Naive thymus-derived CD4-positive, alpha-beta T cell (primary cell): ENCODE results near the gene COG5. TPM values are rescaled to one million over a fixed set of nuclear protein-coding genes. Genes with fewer than 3 reads are reported as not detected.

Experiments
- ATAC-seq: fragments of 150-1000 bp; cut with Tn5 transposase; 2 replicates; pipeline ENCODE4 v1.10.0; 2021; ENCODE audit warnings: mild to moderate bottlenecking, moderate library complexity
- CTCF ChIA-PET: fragments of 350-600 bp; sonication (Branson Sonifier 250); formaldehyde crosslinking; loops from one replicate; lab custom pipeline; 2021; ENCODE audit warnings: antibody characterized with exemption; lab: Charles Lee
- POLR2A ChIA-PET: fragments of 350-600 bp; sonication (Branson Sonifier 250); formaldehyde crosslinking; loops from one replicate; lab custom pipeline; 2021; ENCODE audit warnings: antibody characterized with exemption, inconsistent platforms; lab: Charles Lee
- DNase-seq, 9 donors: peaks; one replicate each; pipeline versions ENCODE4 v3.0.0 to v3.0.0-alpha.2; 2020 to 2022; ENCODE audit warnings: mixed read lengths in 1 of 9
- H3K27ac ChIP-seq: one replicate; pipeline ENCODE4 v1.7.0; 2013; ENCODE audit warnings: mild to moderate bottlenecking, low read depth, low read length, moderate library complexity
- H3K27me3 ChIP-seq, 2 donors: one replicate each; pipeline ENCODE4 v1.7.0; 2013; ENCODE audit warnings: low read length in 2 of 2, mild to moderate bottlenecking in 2 of 2, moderate library complexity in 2 of 2; ENCODE audit not compliant: control insufficient read depth in 2 of 2, insufficient read depth in 2 of 2
- H3K36me3 ChIP-seq, 3 experiments: 1 replicate in 2 of 3; 2 replicates in 1 of 3; pipeline ENCODE4 v1.7.0; 2013; ENCODE audit warnings: low read length in 3 of 3, mild to moderate bottlenecking in 3 of 3, moderate library complexity in 1 of 3; ENCODE audit not compliant: insufficient read depth in 3 of 3, control insufficient read depth in 2 of 3
- H3K4me1 ChIP-seq, 2 donors: one replicate each; pipeline ENCODE4 v1.7.0; 2013; ENCODE audit warnings: low read length in 2 of 2, mild to moderate bottlenecking in 2 of 2, moderate library complexity in 1 of 2; ENCODE audit not compliant: control insufficient read depth in 2 of 2, insufficient read depth in 2 of 2
- H3K4me3 ChIP-seq: 2 replicates; pipeline ENCODE4 v1.7.0; 2013; ENCODE audit warnings: mild to moderate bottlenecking, low read length
- H3K9me3 ChIP-seq, 3 experiments: 1 replicate in 2 of 3; 2 replicates in 1 of 3; pipeline ENCODE4 v1.7.0; 2013; ENCODE audit warnings: low read length in 3 of 3; ENCODE audit not compliant: control insufficient read depth in 2 of 3
- H3K27ac Mint-ChIP-seq, 9 donors: one replicate each; pipeline ENCODE4 v1.8.0; 2020 to 2022; ENCODE audit warnings: mixed read lengths in 9 of 9, mild to moderate bottlenecking in 8 of 9, moderate library complexity in 5 of 9, inconsistent platforms in 2 of 9
- H3K27me3 Mint-ChIP-seq, 5 donors: one replicate each; pipeline ENCODE4 v1.8.0; 2021 to 2022; ENCODE audit warnings: mixed read lengths in 5 of 5, mild to moderate bottlenecking in 1 of 5
- H3K36me3 Mint-ChIP-seq, 5 donors: one replicate each; pipeline ENCODE4 v1.8.0; 2020 to 2022; ENCODE audit warnings: mixed read lengths in 5 of 5, mild to moderate bottlenecking in 3 of 5, inconsistent platforms in 1 of 5
- H3K4me1 Mint-ChIP-seq, 7 donors: one replicate each; pipeline ENCODE4 v1.8.0; 2020 to 2022; ENCODE audit warnings: mixed read lengths in 7 of 7, mild to moderate bottlenecking in 3 of 7, inconsistent platforms in 1 of 7
- H3K4me3 Mint-ChIP-seq, 10 donors: one replicate each; pipeline ENCODE4 v1.8.0; 2020 to 2022; ENCODE audit warnings: mild to moderate bottlenecking in 10 of 10, mixed read lengths in 10 of 10, moderate library complexity in 6 of 10, inconsistent platforms in 2 of 10
- H3K9me3 Mint-ChIP-seq, 11 donors: one replicate each; pipeline ENCODE4 v1.8.0; 2020 to 2022; ENCODE audit warnings: mixed read lengths in 11 of 11, mild to moderate bottlenecking in 4 of 11, inconsistent platforms in 1 of 11, moderate library complexity in 1 of 11
- intact Hi-C, 2 donors: fragments of 100-400 bp; cut with micrococcal nuclease; formaldehyde crosslinking; loops; one replicate each; pipeline ENCODE4 v1.15.1; 2023
- polyA plus RNA-seq, 2 donors: library from polyadenylated mRNA; unstranded; fragments of 300-500 nt; fragmentation: Illumina TruSeq; gene quantifications; one replicate each; pipeline ENCODE4 v1.2.3, GENCODE V29; 2021
- total RNA-seq, 6 experiments: library from RNA in 5 of 6; stranded (reverse) in 5 of 6; gene quantifications; 1 replicate in 5 of 6; 2 replicates in 1 of 6; pipeline ENCODE4 v1.2.3 and lab custom pipeline; 2021 to 2026

The COG5 gene
- total and polyA plus RNA-seq, 7 experiments from 2014 or later = 24.7 to 77.0 (median 48.0) TPM

- ATAC-seq (no peak), DNase-seq (no peak)
- H3K9me3 ChIP-seq = no peaks in the 10 kb centered on the region
- H3K27me3 Mint-ChIP-seq = no peaks in the 10 kb centered on the region
- intact Hi-C loops = no loop called here
- H3K27ac Mint-ChIP-seq = no peak overlapping the region
- peaks cover 0 to 12% (median 0%) of the 10 kb centered on the region in 3 experiments for H3K36me3 ChIP-seq
- H3K4me3 ChIP-seq = no peak overlapping the region
- no peaks in the 10 kb centered on the region for H3K4me1 ChIP-seq
- H3K27ac ChIP-seq = no peak overlapping the region
- ChIA-PET POLR2A (no interaction called here), CTCF (no interaction called here)
- H3K9me3 Mint-ChIP-seq = peaks cover 0 to 2% (median 0%) of the 10 kb centered on the region in 11 donors
- H3K4me3 Mint-ChIP-seq = no peak overlapping the region
- no peaks in the 10 kb centered on the region for H3K4me1 Mint-ChIP-seq
- no peaks in the 10 kb centered on the region for H3K27me3 ChIP-seq
- H3K36me3 Mint-ChIP-seq = peaks cover 0 to 50% (median 27%) of the 10 kb centered on the region in 5 donors
Measured at GRCh38 chr7:107291434-107291833, 272.3 kb downstream of the COG5 start.

DNA sequence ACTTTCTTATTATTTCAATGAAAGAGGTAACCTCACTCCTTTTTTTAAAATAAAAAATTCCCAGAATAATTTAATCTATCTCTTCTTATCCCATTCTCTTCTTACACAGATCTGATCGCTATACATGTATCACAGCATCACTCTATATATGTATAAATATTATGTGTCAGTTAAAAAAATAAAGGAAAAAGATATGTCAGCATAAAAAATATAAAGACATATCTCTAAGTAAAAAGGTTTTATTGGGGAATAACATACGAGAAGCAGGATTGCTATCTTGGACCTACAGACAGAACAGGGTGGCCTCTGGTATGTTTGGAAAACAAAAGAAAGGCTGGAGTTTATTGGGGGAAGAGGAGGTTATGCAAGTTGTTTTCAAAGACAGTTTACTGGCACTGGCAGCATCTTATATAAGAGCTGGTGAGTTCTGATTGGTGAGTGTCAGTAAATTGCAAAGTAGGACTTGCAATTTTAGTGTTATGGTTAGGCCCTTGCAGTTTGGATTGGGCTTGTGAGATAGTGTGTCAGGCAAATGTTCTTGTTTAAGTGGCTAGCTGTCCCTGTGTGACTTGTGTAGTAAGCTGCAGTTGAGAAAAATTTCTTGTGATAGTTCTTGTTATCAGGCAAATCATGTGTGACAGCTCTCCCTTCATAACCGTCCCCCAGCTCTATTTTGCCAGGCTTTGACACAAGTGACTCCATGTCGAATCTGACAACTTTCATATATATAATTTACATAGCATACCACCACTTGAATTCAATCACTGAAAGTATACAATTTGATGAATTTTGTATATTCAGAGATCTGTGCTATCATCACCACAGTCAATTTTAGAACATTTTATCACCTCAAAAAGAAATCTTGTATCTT, 276.7 kb downstream of the COG5 start:
- intact Hi-C loops = no loop called here
- Histone ChIP-seq H3K4me3 (no peak overlapping the region), H3K36me3 (peaks cover 0 to 10% (median 0%) of the 10 kb centered on the region in 3 experiments), H3K27ac (no peak overlapping the region), H3K4me1 (no peaks in the 10 kb centered on the region), H3K9me3 (no peaks in the 10 kb centered on the region), H3K27me3 (no peaks in the 10 kb centered on the region)
- Mint-ChIP-seq H3K4me1 (no peaks in the 10 kb centered on the region), H3K9me3 (peaks cover 0 to 2% (median 0%) of the 10 kb centered on the region in 11 donors), H3K27me3 (no peaks in the 10 kb centered on the region), H3K4me3 (no peak overlapping the region), H3K27ac (no peak overlapping the region), H3K36me3 (peaks cover 0 to 55% (median 19%) of the 10 kb centered on the region in 5 donors)
- ATAC-seq (no peak), DNase-seq (no peak)
- ChIA-PET CTCF (no interaction called here), POLR2A (no interaction called here)

DNA sequence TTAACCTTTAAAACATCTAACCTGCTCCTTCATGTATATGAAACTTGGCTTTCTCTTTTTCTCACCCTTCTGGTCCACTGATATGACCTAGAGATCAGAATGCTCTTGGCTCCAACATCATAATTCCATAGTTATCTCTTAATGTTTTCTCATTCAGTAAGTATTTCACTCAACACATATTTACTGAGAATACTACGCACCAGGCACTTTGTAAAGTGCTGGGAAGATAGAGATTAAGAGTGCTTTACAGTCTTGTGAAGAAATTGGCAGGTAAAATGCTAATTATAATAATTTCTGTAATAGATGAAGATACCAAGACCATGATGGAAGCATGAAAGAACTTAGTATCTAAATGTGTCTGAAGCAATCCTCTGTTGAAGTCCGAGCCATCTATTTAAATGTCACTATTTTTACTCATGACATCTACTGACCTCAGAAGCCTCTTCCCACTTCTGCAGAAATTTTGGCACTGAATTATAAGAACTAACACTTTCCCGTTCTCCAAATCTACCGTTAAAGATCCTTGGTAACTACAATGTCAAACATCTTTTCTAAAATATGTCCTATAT, 278.7 kb downstream of the COG5 start:
- no peaks in the 10 kb centered on the region for H3K27me3 Mint-ChIP-seq
- DNase-seq = no peak
- H3K27ac ChIP-seq = no peak overlapping the region
- H3K4me3 Mint-ChIP-seq = no peak overlapping the region
- H3K27me3 ChIP-seq = no peaks in the 10 kb centered on the region
- no peak for ATAC-seq
- H3K27ac Mint-ChIP-seq = no peak overlapping the region
- peaks cover 0 to 44% (median 12%) of the 10 kb centered on the region in 5 donors for H3K36me3 Mint-ChIP-seq
- POLR2A ChIA-PET = no interaction called here
- CTCF ChIA-PET = no interaction called here
- H3K4me3 ChIP-seq = no peak overlapping the region
- H3K36me3 ChIP-seq = peaks cover 0 to 10% (median 0%) of the 10 kb centered on the region in 3 experiments
- intact Hi-C loops = no loop called here
- H3K4me1 Mint-ChIP-seq = peaks cover 0 to 5% (median 0%) of the 10 kb centered on the region in 7 donors
- H3K4me1 ChIP-seq = no peaks in the 10 kb centered on the region
- H3K9me3 Mint-ChIP-seq = peaks cover 0 to under 1% (median 0%) of the 10 kb centered on the region in 11 donors
- no peaks in the 10 kb centered on the region for H3K9me3 ChIP-seq

GRCh38 chr7:107277331-107277730, 286.4 kb downstream of the COG5 start:
- Histone ChIP-seq H3K9me3 (no peaks in the 10 kb centered on the region), H3K36me3 (peaks cover 0 to 3% (median 0%) of the 10 kb centered on the region in 3 experiments), H3K27me3 (no peaks in the 10 kb centered on the region), H3K27ac (no peak overlapping the region), H3K4me3 (no peak overlapping the region), H3K4me1 (no peaks in the 10 kb centered on the region)
- H3K9me3 Mint-ChIP-seq = no peaks in the 10 kb centered on the region
- ATAC-seq (no peak), DNase-seq (no peak)
- H3K4me1 Mint-ChIP-seq = peaks cover 0 to 5% (median 0%) of the 10 kb centered on the region in 7 donors
- no peak overlapping the region for H3K27ac Mint-ChIP-seq
- ChIA-PET CTCF (no interaction called here), POLR2A (interaction anchor here (0.6 kb wide), 1 partner anchor 253 kb away, joined by 3 read pairs; no protein-coding TSS in a partner anchor)
- H3K27me3 Mint-ChIP-seq = no peaks in the 10 kb centered on the region
- no peak overlapping the region for H3K4me3 Mint-ChIP-seq
- intact Hi-C loops = no loop called here
- H3K36me3 Mint-ChIP-seq = peaks cover 3 to 48% (median 17%) of the 10 kb centered on the region in 5 donors

- H3K27ac Mint-ChIP-seq = no peak overlapping the region
- H3K4me3 Mint-ChIP-seq = no peak overlapping the region
- H3K27me3 Mint-ChIP-seq = no peaks in the 10 kb centered on the region
- DNase-seq (no peak), ATAC-seq (no peak)
- no peaks in the 10 kb centered on the region for H3K9me3 Mint-ChIP-seq
- intact Hi-C loops = no loop called here
- peaks cover 0 to 2% (median 0%) of the 10 kb centered on the region in 7 donors for H3K4me1 Mint-ChIP-seq
- H3K36me3 Mint-ChIP-seq = peaks cover 3 to 49% (median 16%) of the 10 kb centered on the region in 5 donors
- Histone ChIP-seq H3K4me3 (no peak overlapping the region), H3K9me3 (no peaks in the 10 kb centered on the region), H3K4me1 (no peaks in the 10 kb centered on the region), H3K27ac (no peak overlapping the region), H3K27me3 (no peaks in the 10 kb centered on the region), H3K36me3 (no peaks in the 10 kb centered on the region)
- CTCF ChIA-PET = interaction anchor here (0.6 kb wide), 1 partner anchor 1124 kb away, joined by 4 read pairs; no protein-coding TSS in a partner anchor
- POLR2A ChIA-PET = no interaction called here
Measured at GRCh38 chr7:107276220-107276827, 287.4 kb downstream of the COG5 start.

- H3K27me3 ChIP-seq = no peaks in the 10 kb centered on the region
- peaks cover 0 to 8% (median 0%) of the 10 kb centered on the region in 3 experiments for H3K36me3 ChIP-seq
- H3K27ac ChIP-seq = no peak overlapping the region
- ChIA-PET POLR2A (no interaction called here), CTCF (no interaction called here)
- Mint-ChIP-seq H3K4me1 (no peaks in the 10 kb centered on the region), H3K9me3 (no peaks in the 10 kb centered on the region), H3K27ac (no peak overlapping the region), H3K27me3 (no peaks in the 10 kb centered on the region), H3K4me3 (no peak overlapping the region), H3K36me3 (peaks cover 3 to 47% (median 23%) of the 10 kb centered on the region in 5 donors)
- no peak overlapping the region for H3K4me3 ChIP-seq
- DNase-seq (no peak), ATAC-seq (no peak)
- no peaks in the 10 kb centered on the region for H3K9me3 ChIP-seq
- H3K4me1 ChIP-seq = no peaks in the 10 kb centered on the region
- intact Hi-C loops = no loop called here
Measured at GRCh38 chr7:107274506-107274905, 289.2 kb downstream of the COG5 start.
